AG09309 (cell line): ENCODE data around the gene ALG9.

Source experiments
- DNase-seq: peaks from one replicate; pipeline ENCODE4 v3.0.0-alpha.2; 2010; ENCODE audit warnings: low read depth
- H3K4me3 ChIP-seq: 2 replicates; pipeline ENCODE4 v1.5.1; 2011; ENCODE audit warnings: mild to moderate bottlenecking, low read depth, low read length, moderate library complexity; ENCODE audit not compliant: control insufficient read depth
- CTCF ChIP-seq: IDR thresholded peaks from 2 replicates; pipeline ENCODE4 v1.5.1; 2011; ENCODE audit warnings: mild to moderate bottlenecking, low read depth, low read length, inconsistent platforms; ENCODE audit not compliant: insufficient read depth, control insufficient read depth; ENCODE audit errors: missing control alignments

Gene ALG9

GRCh38 chr11:111819161-111819828 is 52.1 kb downstream of the ALG9 start:
- H3K4me3 ChIP-seq: no peak overlapping the region
- peak; percentile 88 for DNase-seq
- TF ChIP-seq CTCF: no peak

- H3K4me3 ChIP-seq: no peak overlapping the region
- DNase-seq: no peak
- no peak for TF ChIP-seq CTCF
These were observed 55.9 kb downstream of the ALG9 start for GRCh38 chr11:111815489-111815888.

GRCh38 chr11:111814557-111815320 is 56.6 kb downstream of the ALG9 start:
- peak; percentile 55 for DNase-seq
- H3K4me3 ChIP-seq: no peak overlapping the region
- TF ChIP-seq CTCF: no peak

- no peak overlapping the region for H3K4me3 ChIP-seq
- no peak for DNase-seq
- no peak for TF ChIP-seq CTCF
These were observed 57.3 kb downstream of the ALG9 start for GRCh38 chr11:111814106-111814505.

- no peak for DNase-seq
- no peak for TF ChIP-seq CTCF
- no peak overlapping the region for H3K4me3 ChIP-seq
These were observed 59.2 kb downstream of the ALG9 start for GRCh38 chr11:111812211-111812610.

- no peak overlapping the region for H3K4me3 ChIP-seq
- TF ChIP-seq CTCF: no peak
- no peak for DNase-seq
These were observed 59.9 kb downstream of the ALG9 start for GRCh38 chr11:111811445-111811844.
